NK-92 treated with Interleukin-12 subunit alpha and Interleukin-12 subunit beta, amount 100 ng/mL, for 24 hours (cell line): ENCODE data around the gene SUPT3H.
"Not testable (repeated sequence)": the region's sequence is repeated elsewhere in the genome, so short reads cannot be mapped to it uniquely, and the experiment has no call there.

Source experiments
- DNase-seq: peaks from one replicate; lab custom pipeline; 2025; lab: John Stamatoyannopoulos, UW

The SUPT3H gene

GRCh38 chr6:45323656-45324224, 54.0 kb downstream of the SUPT3H start:
- DNase-seq: no peak

- DNase-seq: no peak
Observed at GRCh38 chr6:45320349-45320748, 57.4 kb downstream of the SUPT3H start.

GRCh38 chr6:45314146-45314545, 63.6 kb downstream of the SUPT3H start:
- DNase-seq: no peak

- no peak for DNase-seq
Observed at GRCh38 chr6:45310118-45310788, 67.5 kb downstream of the SUPT3H start.

GRCh38 chr6:45305546-45305945, 72.2 kb downstream of the SUPT3H start:
- DNase-seq: no peak

- no peak for DNase-seq
Observed at GRCh38 chr6:45302832-45303231, 74.9 kb downstream of the SUPT3H start.

GRCh38 chr6:45301348-45302142, 76.2 kb downstream of the SUPT3H start:
- no peak for DNase-seq

- DNase-seq: no peak
Observed at GRCh38 chr6:45300736-45301135, 77.0 kb downstream of the SUPT3H start.

- DNase-seq: no peak
Observed at GRCh38 chr6:45299096-45299581, 78.6 kb downstream of the SUPT3H start.

GRCh38 chr6:45297320-45297719, 80.4 kb downstream of the SUPT3H start:
- DNase-seq: no peak

- not testable (repeated sequence) for DNase-seq
Observed at GRCh38 chr6:45294065-45294701, 83.6 kb downstream of the SUPT3H start.

GRCh38 chr6:45293306-45293705, 84.4 kb downstream of the SUPT3H start:
- DNase-seq: no peak

GRCh38 chr6:45289751-45290514, 87.8 kb downstream of the SUPT3H start:
- DNase-seq: no peak

- not testable (repeated sequence) for DNase-seq
Observed at GRCh38 chr6:45286707-45287106, 91.0 kb downstream of the SUPT3H start.

- DNase-seq: no peak
Observed at GRCh38 chr6:45278367-45278766, 99.4 kb downstream of the SUPT3H start.

GRCh38 chr6:45277741-45278140, 100.0 kb downstream of the SUPT3H start:
- DNase-seq: not testable (repeated sequence)

GRCh38 chr6:45275358-45275757, 102.4 kb downstream of the SUPT3H start:
- DNase-seq: no peak

- no peak for DNase-seq
Observed at GRCh38 chr6:45272626-45273025, 105.1 kb downstream of the SUPT3H start.

- no peak for DNase-seq
Observed at GRCh38 chr6:45265246-45265645, 112.5 kb downstream of the SUPT3H start.

GRCh38 chr6:45260696-45261095, 117.0 kb downstream of the SUPT3H start:
- DNase-seq: no peak
